Glutamatergic neuron (in vitro differentiated cells): ENCODE data around the gene SYT6. TPM values are rescaled to one million over a fixed set of nuclear protein-coding genes. Genes with fewer than 3 reads are reported as not detected.
"Not testable (repeated sequence)": the region's sequence is repeated elsewhere in the genome, so short reads cannot be mapped to it uniquely, and the experiment has no call there.

Experiments
- DNase-seq: peaks from one replicate; pipeline ENCODE4 v3.0.0; 2022
- H3K27ac Mint-ChIP-seq: one replicate; pipeline ENCODE4 v1.8.0; 2020; ENCODE audit warnings: mild to moderate bottlenecking, mixed read lengths, inconsistent platforms; ENCODE audit not compliant: unreplicated experiment
- H3K27me3 Mint-ChIP-seq: one replicate; pipeline ENCODE4 v1.8.0; 2020; ENCODE audit warnings: mild to moderate bottlenecking, moderate library complexity, mixed read lengths, inconsistent platforms; ENCODE audit not compliant: unreplicated experiment
- H3K36me3 Mint-ChIP-seq: one replicate; pipeline ENCODE4 v1.8.0; 2020; ENCODE audit warnings: mild to moderate bottlenecking, mixed read lengths, inconsistent platforms; ENCODE audit not compliant: unreplicated experiment
- H3K4me1 Mint-ChIP-seq: one replicate; pipeline ENCODE4 v1.8.0; 2020; ENCODE audit warnings: mild to moderate bottlenecking, low read depth, mixed read lengths, inconsistent platforms; ENCODE audit not compliant: unreplicated experiment
- H3K4me3 Mint-ChIP-seq: one replicate; pipeline ENCODE4 v1.8.0; 2020; ENCODE audit warnings: mild to moderate bottlenecking, mixed read lengths, inconsistent platforms; ENCODE audit not compliant: unreplicated experiment
- H3K9me3 Mint-ChIP-seq: one replicate; pipeline ENCODE4 v1.8.0; 2020; ENCODE audit warnings: mild to moderate bottlenecking, moderate library complexity, mixed read lengths, inconsistent platforms; ENCODE audit not compliant: unreplicated experiment
- total RNA-seq: library from RNA; stranded (reverse); fragmentation: NEBNext Ultra II Directional; extraction: Animal tissue kit (Norgen Biotek cat#: 25700); gene quantifications from one replicate; pipeline ENCODE4 v1.2.1, GENCODE V29; 2021; ENCODE audit not compliant: unreplicated experiment
- TF ChIP-seq, protein P1 (sequence below): fragments of 200-600 bp; sonication (generic); IDR thresholded peaks from one replicate; pipeline ENCODE4 v1.5.0; 2021; ENCODE audit not compliant: partially characterized antibody, unreplicated experiment

Gene SYT6
- total RNA-seq, 1 donor from 2014 or later: 11.1 TPM

DNA sequence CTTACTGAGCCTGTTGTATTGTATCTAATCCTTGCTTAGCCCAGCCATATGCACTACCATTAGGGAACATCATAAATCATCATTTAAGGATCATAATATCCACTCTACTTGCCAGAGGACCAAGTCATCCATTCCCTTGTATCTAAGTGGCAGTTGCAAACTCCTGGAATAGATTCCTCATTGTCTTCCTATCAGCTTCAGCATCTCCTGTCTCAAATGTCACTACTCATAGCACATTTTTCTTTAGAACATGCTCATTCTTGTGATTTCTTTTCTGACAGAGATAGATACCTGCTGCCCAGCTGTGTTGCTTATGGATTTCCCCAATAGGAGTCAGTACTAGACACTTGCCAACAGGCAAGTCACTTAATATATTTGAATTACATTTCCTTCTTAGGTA lies 90.1 kb downstream of the SYT6 start:
- DNase-seq: no peak
- H3K27me3 Mint-ChIP-seq: peaks cover 8% of the 10 kb centered on the region
- TF ChIP-seq, protein P1, sequence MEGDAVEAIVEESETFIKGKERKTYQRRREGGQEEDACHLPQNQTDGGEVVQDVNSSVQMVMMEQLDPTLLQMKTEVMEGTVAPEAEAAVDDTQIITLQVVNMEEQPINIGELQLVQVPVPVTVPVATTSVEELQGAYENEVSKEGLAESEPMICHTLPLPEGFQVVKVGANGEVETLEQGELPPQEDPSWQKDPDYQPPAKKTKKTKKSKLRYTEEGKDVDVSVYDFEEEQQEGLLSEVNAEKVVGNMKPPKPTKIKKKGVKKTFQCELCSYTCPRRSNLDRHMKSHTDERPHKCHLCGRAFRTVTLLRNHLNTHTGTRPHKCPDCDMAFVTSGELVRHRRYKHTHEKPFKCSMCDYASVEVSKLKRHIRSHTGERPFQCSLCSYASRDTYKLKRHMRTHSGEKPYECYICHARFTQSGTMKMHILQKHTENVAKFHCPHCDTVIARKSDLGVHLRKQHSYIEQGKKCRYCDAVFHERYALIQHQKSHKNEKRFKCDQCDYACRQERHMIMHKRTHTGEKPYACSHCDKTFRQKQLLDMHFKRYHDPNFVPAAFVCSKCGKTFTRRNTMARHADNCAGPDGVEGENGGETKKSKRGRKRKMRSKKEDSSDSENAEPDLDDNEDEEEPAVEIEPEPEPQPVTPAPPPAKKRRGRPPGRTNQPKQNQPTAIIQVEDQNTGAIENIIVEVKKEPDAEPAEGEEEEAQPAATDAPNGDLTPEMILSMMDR: no peak

GRCh38 chr1:114062477-114063099 lies 91.1 kb downstream of the SYT6 start:
- peak overlapping the region; percentile 44 for H3K27ac Mint-ChIP-seq

More for the DNA sequence above, 90.1 kb downstream of the SYT6 start:
- Mint-ChIP-seq H3K4me1 (peaks cover 16% of the 10 kb centered on the region), H3K4me3 (no peak overlapping the region), H3K27ac (peak overlapping the region; percentile 26), H3K9me3 (peaks cover 7% of the 10 kb centered on the region), H3K36me3 (no peaks in the 10 kb centered on the region)

GRCh38 chr1:114061121-114061830 lies 92.4 kb downstream of the SYT6 start:
- H3K27me3 Mint-ChIP-seq: peaks cover 12% of the 10 kb centered on the region

More at GRCh38 chr1:114062477-114063099, 91.1 kb downstream of the SYT6 start:
- H3K4me3 Mint-ChIP-seq: peak overlapping the region; percentile 43
- H3K36me3 Mint-ChIP-seq: no peaks in the 10 kb centered on the region
- H3K9me3 Mint-ChIP-seq: peaks cover 14% of the 10 kb centered on the region
- H3K4me1 Mint-ChIP-seq: peaks cover 25% of the 10 kb centered on the region
- TF ChIP-seq, protein P1: no peak
- H3K27me3 Mint-ChIP-seq: peaks cover 8% of the 10 kb centered on the region
- DNase-seq: no peak

GRCh38 chr1:114058236-114058635 lies 95.4 kb downstream of the SYT6 start:
- H3K36me3 Mint-ChIP-seq: not testable (repeated sequence)
- Mint-ChIP-seq H3K4me1 (peaks cover 22% of the 10 kb centered on the region), H3K4me3 (peak overlapping the region; percentile 47), H3K27ac (peak overlapping the region; percentile 65), H3K9me3 (peaks cover 15% of the 10 kb centered on the region), H3K27me3 (peaks cover 12% of the 10 kb centered on the region)
- DNase-seq: peak; percentile 24

More at GRCh38 chr1:114061121-114061830, 92.4 kb downstream of the SYT6 start:
- Mint-ChIP-seq H3K36me3 (peaks cover 1% of the 10 kb centered on the region), H3K27ac (no peak overlapping the region), H3K4me3 (no peak overlapping the region), H3K9me3 (peaks cover 18% of the 10 kb centered on the region), H3K4me1 (peaks cover 25% of the 10 kb centered on the region)
- TF ChIP-seq, protein P1: no peak
- DNase-seq: no peak

- Mint-ChIP-seq H3K27ac (no peak overlapping the region), H3K36me3 (peaks cover 6% of the 10 kb centered on the region), H3K27me3 (peaks cover 6% of the 10 kb centered on the region), H3K4me3 (no peak overlapping the region), H3K4me1 (peaks cover 15% of the 10 kb centered on the region), H3K9me3 (peaks cover 13% of the 10 kb centered on the region)
- DNase-seq: no peak
- TF ChIP-seq, protein P1: no peak
These were observed 99.5 kb downstream of the SYT6 start for GRCh38 chr1:114054148-114054547.
